GM12878 (cell line): Measurements from ENCODE around the gene IMMP2L. TPM values are rescaled to one million over a fixed set of nuclear protein-coding genes. Genes with fewer than 3 reads are reported as not detected.

ENCODE experiments used
- ATAC-seq: fragments of 200-7000 bp; cut with Tn5 transposase; 3 replicates; pipeline ENCODE4 v1.9.1; 2020; ENCODE audit warnings: mild to moderate bottlenecking, moderate library complexity
- BruUV-seq: library from RNA; stranded (reverse); fragments of 400-500 nt; replicated peaks from 2 replicates; lab custom pipeline; 2021; lab: Mats Ljungman, UMichigan
- CTCF ChIA-PET: fragments of 300-600 bp; sonication (Branson Sonifier 250); formaldehyde crosslinking; extraction: SDS; loops from one replicate; lab custom pipeline; 2021; ENCODE audit warnings: inconsistent platforms; lab: Yijun Ruan, JAX
- POLR2A ChIA-PET: fragments of 350-600 bp; formaldehyde crosslinking; extraction: SDS; loops from one replicate; lab custom pipeline; 2021; ENCODE audit warnings: inconsistent platforms; lab: Charles Lee
- RAD21 ChIA-PET: fragments of 300-600 bp; sonication (Branson Sonifier 250); formaldehyde crosslinking; loops from one replicate; lab custom pipeline; 2023; ENCODE audit warnings: antibody characterized with exemption; ENCODE audit not compliant: unreplicated experiment; lab: Charles Lee
- SMC1A ChIA-PET: fragments of 300-600 bp; sonication (Branson Sonifier 250); formaldehyde crosslinking; loops from one replicate; lab custom pipeline; 2023; ENCODE audit not compliant: unreplicated experiment, uncharacterized antibody; lab: Charles Lee
- DNase-seq: peaks from one replicate; pipeline ENCODE4 v3.0.0-alpha.2; 2011; ENCODE audit warnings: low read depth, low spot score
- FAIRE-seq: peaks from 3 replicates; lab custom pipeline; 2011; peaks lifted over from hg19 to GRCh38; lab: Jason Lieb, UNC
- H2AFZ ChIP-seq: 2 replicates; pipeline ENCODE4 v1.6.0; 2011; ENCODE audit warnings: low read depth, low read length, control low read depth; ENCODE audit not compliant: control insufficient read depth
- H3K27ac ChIP-seq: 2 replicates; pipeline ENCODE4 v1.5.1; 2011; ENCODE audit warnings: control low read depth; ENCODE audit not compliant: control insufficient read depth, insufficient read depth
- H3K27me3 ChIP-seq, 2 experiments: replicated peaks in 1 of 2; 2 replicates each; pipeline versions ENCODE4 v1.6.0 to v1.6.1; 2011; ENCODE audit warnings: low read length in 1 of 2; ENCODE audit not compliant: control insufficient read depth in 2 of 2, insufficient read depth in 2 of 2
- H3K36me3 ChIP-seq, 2 experiments: 2 replicates each; pipeline ENCODE4 v1.5.1; 2011; ENCODE audit warnings: low read length in 1 of 2; ENCODE audit not compliant: control insufficient read depth in 2 of 2, insufficient read depth in 2 of 2
- H3K4me1 ChIP-seq: 2 replicates; pipeline ENCODE4 v1.6.1; 2011; ENCODE audit warnings: mild to moderate bottlenecking, low read length, moderate library complexity, mixed read lengths; ENCODE audit not compliant: control insufficient read depth, insufficient read depth
- H3K4me2 ChIP-seq: 2 replicates; pipeline ENCODE4 v1.6.0; 2011; ENCODE audit warnings: control low read depth; ENCODE audit not compliant: control insufficient read depth, insufficient read depth
- H3K4me3 ChIP-seq: fragments of 200-600 bp; sonication (generic); 2 replicates; pipeline ENCODE4 v1.5.1; 2016
- H3K79me2 ChIP-seq: 2 replicates; pipeline ENCODE4 v1.6.0; 2011; ENCODE audit warnings: low read length; ENCODE audit not compliant: control insufficient read depth, insufficient read depth
- H3K9ac ChIP-seq: 2 replicates; pipeline ENCODE4 v1.8.0; 2011; ENCODE audit warnings: low read length, control low read depth, mixed read lengths; ENCODE audit not compliant: control insufficient read depth, insufficient read depth
- H3K9me3 ChIP-seq: replicated peaks from 3 replicates; pipeline ENCODE4 v1.5.1; 2011; ENCODE audit warnings: mild to moderate bottlenecking, low read length; ENCODE audit not compliant: control insufficient read depth, insufficient read depth
- H4K20me1 ChIP-seq: 2 replicates; pipeline ENCODE4 v1.6.0; 2011; ENCODE audit not compliant: control insufficient read depth, insufficient read depth
- ATF7 ChIP-seq: fragments of 450-650 bp; IDR thresholded peaks from 2 replicates; pipeline ENCODE4 v1.6.1; 2016; ENCODE audit warnings: low read depth, mild to moderate bottlenecking
- CHD1 ChIP-seq: IDR thresholded peaks from 2 replicates; pipeline ENCODE4 v1.6.1; 2012; ENCODE audit warnings: low read depth, low read length, improper control_type of control experiment
- EP300 ChIP-seq, 2 experiments: fragments of 150-350 bp in 1 of 2; IDR thresholded peaks; 2 replicates each; pipeline ENCODE4 v1.6.1; 2011 to 2012; ENCODE audit warnings: low read depth in 2 of 2, low read length in 2 of 2, borderline replicate concordance in 1 of 2, improper control_type of control experiment in 1 of 2, inconsistent platforms in 1 of 2; ENCODE audit not compliant: control insufficient read depth in 1 of 2
- IRF5 ChIP-seq: fragments of 450-650 bp; IDR thresholded peaks from 2 replicates; pipeline ENCODE4 v1.6.1; 2017; ENCODE audit warnings: borderline replicate concordance
- PAX8 ChIP-seq: fragments of 450-650 bp; IDR thresholded peaks from 2 replicates; pipeline ENCODE4 v1.6.1; 2017; ENCODE audit warnings: mild to moderate bottlenecking, moderate library complexity
- RAD51 ChIP-seq: fragments of 450-650 bp; IDR thresholded peaks from 2 replicates; pipeline ENCODE4 v1.6.1; 2016; ENCODE audit warnings: moderate library complexity, mild to moderate bottlenecking, inconsistent platforms
- SIX5 ChIP-seq: IDR thresholded peaks from 2 replicates; pipeline ENCODE4 v1.6.1; 2011; ENCODE audit warnings: mild to moderate bottlenecking, low read depth, low read length, moderate library complexity; ENCODE audit not compliant: severe bottlenecking
- SMAD5 ChIP-seq: IDR thresholded peaks from 2 replicates; pipeline ENCODE4 v1.6.1; 2016; ENCODE audit warnings: antibody characterized with exemption, low read depth
- SMARCA5 ChIP-seq: fragments of 450-650 bp; IDR thresholded peaks from 2 replicates; pipeline ENCODE4 v1.6.1; 2017; ENCODE audit warnings: mild to moderate bottlenecking
- TCF7 ChIP-seq: IDR thresholded peaks from 2 replicates; pipeline ENCODE4 v1.6.1; 2014; ENCODE audit warnings: antibody characterized with exemption, borderline replicate concordance
- WRNIP1 ChIP-seq: IDR thresholded peaks from 2 replicates; pipeline ENCODE4 v1.6.1; 2011; ENCODE audit warnings: low read depth, low read length, improper control_type of control experiment, borderline replicate concordance
- ZNF24 ChIP-seq: fragments of 450-650 bp; IDR thresholded peaks from 2 replicates; pipeline ENCODE4 v1.6.1; 2017; ENCODE audit warnings: antibody characterized with exemption, mild to moderate bottlenecking
- WGBS: methylation state at CpG from one replicate; pipeline ENCODE4 v1.1.6; 2016; ENCODE audit warnings: low lambda C conversion rate; ENCODE audit not compliant: insufficient replicate concordance, insufficient coverage; ENCODE audit errors: missing lambda C conversion rate; 5-methylcytosine and 5-hydroxymethylcytosine counted together
- in situ Hi-C: fragments of 300-500 bp; cut with MboI; formaldehyde crosslinking; loops from 9 replicates; pipeline ENCODE4 v1.14.3; 2018; ENCODE audit warnings: mixed read lengths
- intact Hi-C: fragments of 100-400 bp; cut with micrococcal nuclease; formaldehyde crosslinking; loops from one replicate; pipeline ENCODE4 v1.14.2; 2022; ENCODE audit not compliant: unreplicated experiment
- polyA plus RNA-seq, 11 experiments: library from polyadenylated mRNA; depleted of rRNA in 4 of 11; unstranded in 6 of 11; stranded (reverse) in 5 of 11; fragments of >200 nt; fragmentation: Nextera tagmentation in 4 of 11; fragmentation: Illumina TruSeq in 1 of 11; extraction: Ambion mirVana in 4 of 11; extraction: Trizol in 1 of 11; gene quantifications; 1 replicate in 1 of 11; 2 replicates in 10 of 11; pipeline versions ENCODE4 v1.2.1 to v1.2.3, GENCODE V29; 2011 to 2016; ENCODE audit warnings: inconsistent platforms in 2 of 11, missing spikeins in 2 of 11, low read depth in 1 of 11
- total RNA-seq, 4 experiments: library from RNA; depleted of rRNA in 3 of 4; stranded (reverse); fragments of >200 nt in 3 of 4; fragmentation: Illumina TruSeq in 1 of 4; extraction: Trizol in 1 of 4; gene quantifications; 2 replicates each; pipeline versions ENCODE4 v1.2.1 to v1.2.3, GENCODE V29; 2013 to 2021

Gene IMMP2L
- total and polyA plus RNA-seq, 10 of the 15 experiments (the other 5 are each of a cell fraction or from before 2014, with no cell fraction given) = 12.6 to 46.3 (median 19.6) TPM

GRCh38 chr7:111242141-111242755 lies 320.0 kb downstream of the IMMP2L start:
- SMC1A ChIA-PET = interaction anchor here (0.9 to 2.1 kb wide), 2 partner anchors 17 to 143 kb away, joined by 3 to 7 read pairs; no protein-coding TSS in a partner anchor

More at GRCh38 chr7:111242141-111242755, 320.0 kb downstream of the IMMP2L start:
- no peak for FAIRE-seq
- H2AFZ ChIP-seq = no peak overlapping the region
- CTCF ChIA-PET = interaction anchor here (1.3 kb wide), 1 partner anchor 143 kb away, joined by 4 read pairs; no protein-coding TSS in a partner anchor
- DNase-seq = no peak
- intact Hi-C loops (no loop called here), in situ Hi-C loops (no loop called here)
- H3K4me3 ChIP-seq = no peak overlapping the region
- H3K27me3 ChIP-seq = no peaks in the 10 kb centered on the region
- H3K36me3 ChIP-seq = no peaks in the 10 kb centered on the region
- 59% methylated on average over 9 of the region's 9 CpGs for WGBS
- no peaks in the 10 kb centered on the region for H3K9me3 ChIP-seq
- H3K9ac ChIP-seq = no peak overlapping the region
- H3K4me2 ChIP-seq = no peak overlapping the region
- ATAC-seq = no peak
- H3K79me2 ChIP-seq = no peaks in the 10 kb centered on the region
- RAD21 ChIA-PET = interaction anchor here (1.0 kb wide), 1 partner anchor 85 kb away, joined by 3 read pairs; no protein-coding TSS in a partner anchor
- no TSS peak for BruUV-seq
- no peaks in the 10 kb centered on the region for H3K4me1 ChIP-seq
- POLR2A ChIA-PET = no interaction called here
- H4K20me1 ChIP-seq = no peaks in the 10 kb centered on the region
- H3K27ac ChIP-seq = no peak overlapping the region
- TF ChIP-seq WRNIP1 = no peak
- no peak for TF ChIP-seq RAD51
- TF ChIP-seq ZNF24 = no peak
- no peak for TF ChIP-seq SIX5
- no peak for TF ChIP-seq IRF5
- no peak for TF ChIP-seq EP300 (IDR thresholded peaks at IDR 0.05; ENCODE audit: borderline replicate concordance in 1 of 2, control insufficient read depth in 1 of 2, low read depth in 2 of 2, low read length in 2 of 2)
- no peak for TF ChIP-seq PAX8
- TF ChIP-seq TCF7 = no peak
- no peak for TF ChIP-seq SMAD5
- no peak for TF ChIP-seq CHD1
- no peak for TF ChIP-seq ATF7
- TF ChIP-seq SMARCA5 = no peak
